ENCODE results near the gene AGBL1.

DNA sequence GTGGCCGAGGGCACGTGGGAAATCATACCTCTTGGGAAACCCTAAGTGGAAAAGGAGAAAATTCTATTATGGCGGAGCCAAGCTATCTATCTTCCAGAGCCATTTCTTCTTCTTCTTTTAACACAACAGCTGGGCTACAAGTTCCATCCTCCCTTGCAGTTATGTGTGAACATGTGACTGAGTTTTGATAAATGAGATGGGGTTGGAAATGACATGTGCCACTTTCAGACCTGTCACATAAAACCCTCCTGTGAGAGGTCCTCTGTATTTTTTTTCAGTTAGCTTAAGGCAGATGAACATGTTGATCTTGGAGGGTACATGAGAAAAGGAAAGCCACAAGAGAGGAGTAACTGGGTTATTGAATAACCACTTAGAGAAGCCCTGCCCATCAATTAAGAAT lies 47.9 kb downstream of the AGBL1 start:
- TF ChIP-seq, protein P1, sequence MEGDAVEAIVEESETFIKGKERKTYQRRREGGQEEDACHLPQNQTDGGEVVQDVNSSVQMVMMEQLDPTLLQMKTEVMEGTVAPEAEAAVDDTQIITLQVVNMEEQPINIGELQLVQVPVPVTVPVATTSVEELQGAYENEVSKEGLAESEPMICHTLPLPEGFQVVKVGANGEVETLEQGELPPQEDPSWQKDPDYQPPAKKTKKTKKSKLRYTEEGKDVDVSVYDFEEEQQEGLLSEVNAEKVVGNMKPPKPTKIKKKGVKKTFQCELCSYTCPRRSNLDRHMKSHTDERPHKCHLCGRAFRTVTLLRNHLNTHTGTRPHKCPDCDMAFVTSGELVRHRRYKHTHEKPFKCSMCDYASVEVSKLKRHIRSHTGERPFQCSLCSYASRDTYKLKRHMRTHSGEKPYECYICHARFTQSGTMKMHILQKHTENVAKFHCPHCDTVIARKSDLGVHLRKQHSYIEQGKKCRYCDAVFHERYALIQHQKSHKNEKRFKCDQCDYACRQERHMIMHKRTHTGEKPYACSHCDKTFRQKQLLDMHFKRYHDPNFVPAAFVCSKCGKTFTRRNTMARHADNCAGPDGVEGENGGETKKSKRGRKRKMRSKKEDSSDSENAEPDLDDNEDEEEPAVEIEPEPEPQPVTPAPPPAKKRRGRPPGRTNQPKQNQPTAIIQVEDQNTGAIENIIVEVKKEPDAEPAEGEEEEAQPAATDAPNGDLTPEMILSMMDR (IDR thresholded peaks at IDR 0.05) = no peak
- no peak for TF ChIP-seq POLR2A (IDR thresholded peaks at IDR 0.05)

Data from heart left ventricle (tissue), 13 donors.